Measurements from ENCODE around the gene EVX1.

Gene EVX1

DNA sequence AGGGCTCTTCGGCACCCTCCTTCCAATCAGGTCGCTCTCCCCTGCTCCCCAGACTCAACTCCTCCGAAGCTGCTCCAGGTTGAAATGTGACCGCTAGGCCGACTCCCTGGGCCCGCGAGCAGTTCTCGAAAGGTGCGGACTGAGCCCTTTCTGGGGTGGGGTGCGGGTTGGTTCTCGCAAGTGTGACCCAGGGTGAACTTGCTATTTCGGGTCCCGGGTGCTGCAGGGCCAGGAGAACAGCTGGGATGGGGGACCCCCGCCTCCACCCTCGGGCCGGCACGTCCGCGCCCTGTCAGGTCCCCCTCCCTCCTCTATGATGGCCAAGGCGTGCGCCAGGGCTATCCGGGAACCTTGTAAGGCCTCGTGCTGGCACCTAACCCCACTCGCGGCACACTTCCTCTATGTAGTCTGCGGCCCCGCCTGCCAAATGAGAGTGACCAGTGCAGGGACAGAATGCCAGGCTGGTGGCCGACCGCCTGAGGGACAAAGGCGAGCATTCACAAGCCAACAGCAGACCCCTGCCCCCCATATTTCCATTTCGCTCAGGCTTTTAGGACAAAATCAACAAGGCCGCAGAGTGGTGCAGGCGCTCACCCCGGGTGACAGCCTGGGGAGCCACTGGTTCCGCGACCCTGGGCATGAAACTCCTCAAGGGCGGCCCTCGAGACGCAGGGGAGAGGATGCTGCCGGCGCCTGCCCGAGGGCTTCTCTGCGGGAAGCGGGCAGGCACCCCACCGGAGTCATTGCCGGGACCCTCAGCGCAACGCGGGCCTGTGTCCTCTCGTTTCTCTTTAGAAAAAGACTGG, 29.0 kb upstream of the EVX1 start:
- TF ChIP-seq, protein P1, sequence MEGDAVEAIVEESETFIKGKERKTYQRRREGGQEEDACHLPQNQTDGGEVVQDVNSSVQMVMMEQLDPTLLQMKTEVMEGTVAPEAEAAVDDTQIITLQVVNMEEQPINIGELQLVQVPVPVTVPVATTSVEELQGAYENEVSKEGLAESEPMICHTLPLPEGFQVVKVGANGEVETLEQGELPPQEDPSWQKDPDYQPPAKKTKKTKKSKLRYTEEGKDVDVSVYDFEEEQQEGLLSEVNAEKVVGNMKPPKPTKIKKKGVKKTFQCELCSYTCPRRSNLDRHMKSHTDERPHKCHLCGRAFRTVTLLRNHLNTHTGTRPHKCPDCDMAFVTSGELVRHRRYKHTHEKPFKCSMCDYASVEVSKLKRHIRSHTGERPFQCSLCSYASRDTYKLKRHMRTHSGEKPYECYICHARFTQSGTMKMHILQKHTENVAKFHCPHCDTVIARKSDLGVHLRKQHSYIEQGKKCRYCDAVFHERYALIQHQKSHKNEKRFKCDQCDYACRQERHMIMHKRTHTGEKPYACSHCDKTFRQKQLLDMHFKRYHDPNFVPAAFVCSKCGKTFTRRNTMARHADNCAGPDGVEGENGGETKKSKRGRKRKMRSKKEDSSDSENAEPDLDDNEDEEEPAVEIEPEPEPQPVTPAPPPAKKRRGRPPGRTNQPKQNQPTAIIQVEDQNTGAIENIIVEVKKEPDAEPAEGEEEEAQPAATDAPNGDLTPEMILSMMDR (IDR thresholded peaks at IDR 0.05; ENCODE audit: extremely low read depth, missing control alignments): no peak
- DNase-seq (ENCODE audit: low spot score): no peak

DNA sequence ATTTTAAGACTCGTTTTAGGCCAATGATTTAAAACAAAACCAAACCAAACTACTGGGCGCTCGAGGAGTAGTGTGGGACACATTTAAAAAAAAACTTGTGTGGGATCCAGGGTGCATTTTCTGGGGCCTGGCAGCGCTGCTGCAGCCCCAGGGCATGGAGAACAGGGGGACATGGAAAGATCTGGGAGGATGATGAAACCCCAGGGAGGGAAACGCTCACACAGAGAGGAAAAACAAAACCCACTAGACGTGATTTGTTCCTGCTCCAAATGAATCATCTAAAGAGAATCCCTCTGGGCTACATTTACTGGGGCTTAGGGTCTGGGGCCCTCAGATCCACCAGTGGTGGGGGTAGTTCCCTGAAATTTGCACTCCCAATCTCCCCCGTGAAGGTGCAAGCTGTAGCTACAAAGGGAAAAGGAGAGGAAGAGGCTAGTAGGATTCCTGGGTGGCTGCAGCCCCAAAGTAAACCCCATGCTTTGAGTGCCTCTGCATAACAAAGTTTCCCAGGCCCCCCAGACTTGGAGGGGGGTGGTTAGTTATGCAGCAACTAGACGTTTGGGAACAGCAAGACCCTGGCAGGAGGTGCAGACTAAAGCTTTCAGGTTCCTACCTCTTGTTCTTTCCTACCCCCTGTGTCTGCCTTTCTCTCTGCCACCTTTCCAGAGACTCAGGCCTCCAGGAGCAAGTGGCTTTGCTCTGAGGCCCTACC, 28.2 kb upstream of the EVX1 start:
- DNase-seq (ENCODE audit: low spot score): no peak
- TF ChIP-seq, protein P1 (IDR thresholded peaks at IDR 0.05; ENCODE audit: extremely low read depth, missing control alignments): no peak

DNA sequence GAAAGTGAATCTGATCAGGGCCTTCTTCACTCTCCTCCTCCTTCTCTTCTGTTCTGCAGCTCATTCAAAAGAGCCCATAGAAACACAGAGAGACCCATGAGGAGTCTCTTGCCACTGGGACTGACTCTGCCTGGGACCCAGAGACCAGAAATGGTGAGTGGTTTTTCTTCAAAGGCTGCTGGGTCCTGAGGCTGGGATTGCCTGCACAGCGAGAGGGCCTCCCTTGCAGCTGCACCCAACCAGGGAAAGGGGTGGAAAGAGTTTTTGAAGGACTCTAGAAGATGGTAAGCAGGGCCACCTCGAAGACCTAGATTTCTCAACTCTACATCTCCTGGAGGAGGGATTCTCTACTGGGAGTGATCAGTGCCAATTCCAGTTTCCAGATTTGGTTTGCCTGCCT, 27.2 kb upstream of the EVX1 start:
- DNase-seq (ENCODE audit: low spot score): no peak
- TF ChIP-seq, protein P1 (IDR thresholded peaks at IDR 0.05; ENCODE audit: extremely low read depth, missing control alignments): no peak

DNA sequence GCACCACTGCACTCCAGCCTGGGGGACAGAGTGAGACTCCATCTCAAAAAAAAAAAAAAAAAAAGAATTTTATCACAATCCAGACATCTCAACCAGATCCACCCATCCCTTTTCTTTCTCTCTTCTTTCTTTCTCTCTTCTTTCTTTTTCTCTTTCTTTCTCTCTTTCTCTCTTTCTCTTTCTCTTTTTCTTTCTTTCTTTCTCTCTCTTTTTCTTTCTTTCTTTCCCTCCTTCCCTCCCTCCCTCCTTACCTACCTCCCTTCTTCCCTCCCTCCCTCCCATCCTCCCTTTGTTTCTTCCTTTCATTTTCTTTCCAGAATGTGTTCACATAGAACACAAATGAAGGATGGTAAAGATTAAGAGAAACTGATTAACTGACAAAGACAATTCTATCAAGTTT, 24.7 kb upstream of the EVX1 start:
- TF ChIP-seq, protein P1 (IDR thresholded peaks at IDR 0.05; ENCODE audit: extremely low read depth, missing control alignments): no peak

DNA sequence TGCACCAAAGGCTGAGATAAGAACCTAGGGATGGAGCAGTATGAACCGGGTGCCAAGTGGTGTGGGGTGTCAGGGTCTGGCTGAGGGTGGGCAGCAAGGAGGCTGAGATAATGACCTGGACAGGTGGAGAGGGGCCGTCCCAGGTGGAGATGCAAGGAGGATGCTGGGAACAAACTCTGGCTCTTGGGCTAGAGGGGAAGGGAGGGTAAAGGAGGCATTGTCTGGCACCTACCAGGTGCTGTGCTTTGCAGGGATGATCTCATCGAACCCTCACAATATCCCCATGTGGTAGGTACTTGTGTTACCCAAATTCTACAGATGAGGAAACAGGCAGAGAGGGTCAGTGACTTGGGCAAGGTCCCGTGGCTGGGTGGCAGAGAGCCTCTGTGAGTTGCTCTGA, 22.8 kb upstream of the EVX1 start:
- TF ChIP-seq, protein P1 (IDR thresholded peaks at IDR 0.05; ENCODE audit: extremely low read depth, missing control alignments): no peak
- DNase-seq (ENCODE audit: low spot score): no peak

More for the DNA sequence above, 24.7 kb upstream of the EVX1 start:
- no peak for DNase-seq (ENCODE audit: low spot score)

DNA sequence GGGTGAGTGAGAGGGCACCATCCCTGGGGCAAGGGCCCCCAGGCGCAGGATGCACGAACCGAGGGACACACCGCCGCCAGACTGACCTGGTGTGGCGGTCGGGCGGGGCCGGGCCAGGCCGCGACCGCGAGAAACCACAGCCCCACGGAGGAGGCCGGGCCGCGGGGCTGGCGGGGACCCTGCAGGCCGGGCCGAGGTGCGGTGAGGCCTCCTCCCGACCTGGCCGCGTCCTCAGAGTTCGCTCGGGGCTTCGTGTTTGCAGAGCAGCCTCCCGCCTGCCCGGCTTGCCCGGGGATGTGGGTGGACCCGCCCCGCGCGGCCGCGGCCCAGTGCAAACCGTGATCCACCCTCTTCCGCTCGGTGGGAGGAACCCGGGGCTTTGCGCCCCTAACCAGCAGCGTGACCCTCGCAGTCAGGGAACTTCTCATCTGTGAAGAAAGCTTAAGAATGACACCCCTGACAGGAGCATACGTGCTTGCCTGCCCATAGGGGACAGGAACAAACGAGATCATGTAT, 22.1 kb upstream of the EVX1 start:
- DNase-seq (ENCODE audit: low spot score): no peak
- TF ChIP-seq, protein P1 (IDR thresholded peaks at IDR 0.05; ENCODE audit: extremely low read depth, missing control alignments): no peak

DNA sequence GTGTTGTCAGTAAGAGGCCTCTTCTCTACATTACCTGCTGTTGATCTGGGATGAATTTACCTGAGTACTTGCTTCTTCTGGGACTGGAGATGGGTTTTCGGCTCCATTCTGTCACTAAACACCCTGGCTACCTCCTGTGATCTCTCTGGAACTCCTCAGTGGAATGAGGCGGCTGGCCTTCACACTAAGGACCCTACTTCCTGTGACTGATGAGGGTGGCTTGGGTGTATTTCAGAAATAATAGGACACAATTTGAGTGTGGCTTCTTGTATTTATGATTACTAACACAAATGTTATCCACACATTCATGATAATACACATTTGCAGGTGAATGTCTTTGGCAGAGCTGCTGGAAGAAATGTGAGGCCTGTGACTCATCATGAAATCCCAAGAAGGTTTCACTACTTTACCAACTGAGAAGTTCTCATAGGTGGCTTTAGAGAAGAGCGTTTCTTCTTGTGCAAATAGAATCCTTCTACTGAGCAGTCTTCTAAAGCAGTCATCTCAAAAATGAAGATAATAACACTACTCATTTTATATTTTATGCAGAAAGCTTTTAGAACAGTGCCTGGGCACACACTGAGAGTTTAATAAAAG, 21.3 kb upstream of the EVX1 start:
- DNase-seq (ENCODE audit: low spot score): no peak

More for the DNA sequence above, 21.3 kb upstream of the EVX1 start:
- TF ChIP-seq, protein P1 (IDR thresholded peaks at IDR 0.05; ENCODE audit: extremely low read depth, missing control alignments): no peak
